ENCODE measurements around the gene PRICKLE2. TPM values are rescaled to one million over a fixed set of nuclear protein-coding genes. Genes with fewer than 3 reads are reported as not detected.

The PRICKLE2 gene
- total and polyA plus RNA-seq, 2 experiments from 2014 or later, result 1.1 to 12.5 TPM

- no peak overlapping the region for H3K4me2 ChIP-seq
- DNase-seq (ENCODE audit: low spot score) (no peak), ATAC-seq (no peak)
- no peak overlapping the region for H3K4me3 ChIP-seq
- H3K4me1 ChIP-seq (ENCODE audit: insufficient read depth), result peaks cover 31% of the 10 kb centered on the region
- no peak overlapping the region for H2AFZ ChIP-seq
- TF ChIP-seq, protein P1, sequence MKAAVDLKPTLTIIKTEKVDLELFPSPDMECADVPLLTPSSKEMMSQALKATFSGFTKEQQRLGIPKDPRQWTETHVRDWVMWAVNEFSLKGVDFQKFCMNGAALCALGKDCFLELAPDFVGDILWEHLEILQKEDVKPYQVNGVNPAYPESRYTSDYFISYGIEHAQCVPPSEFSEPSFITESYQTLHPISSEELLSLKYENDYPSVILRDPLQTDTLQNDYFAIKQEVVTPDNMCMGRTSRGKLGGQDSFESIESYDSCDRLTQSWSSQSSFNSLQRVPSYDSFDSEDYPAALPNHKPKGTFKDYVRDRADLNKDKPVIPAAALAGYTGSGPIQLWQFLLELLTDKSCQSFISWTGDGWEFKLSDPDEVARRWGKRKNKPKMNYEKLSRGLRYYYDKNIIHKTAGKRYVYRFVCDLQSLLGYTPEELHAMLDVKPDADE (IDR thresholded peaks at IDR 0.05), result no peak
- TF ChIP-seq STAT1 (IDR thresholded peaks at IDR 0.05; ENCODE audit: unreplicated experiment), result no peak
- no peak for TF ChIP-seq POLR2AphosphoS5 (IDR thresholded peaks at IDR 0.05; ENCODE audit: low read depth)
- TF ChIP-seq EZH2phosphoT487 (IDR thresholded peaks at IDR 0.05; ENCODE audit: unreplicated experiment), result no peak
- no peak for TF ChIP-seq ZNF114 (CRISPR knock-in tag; IDR thresholded peaks at IDR 0.05)
- TF ChIP-seq, protein P2, sequence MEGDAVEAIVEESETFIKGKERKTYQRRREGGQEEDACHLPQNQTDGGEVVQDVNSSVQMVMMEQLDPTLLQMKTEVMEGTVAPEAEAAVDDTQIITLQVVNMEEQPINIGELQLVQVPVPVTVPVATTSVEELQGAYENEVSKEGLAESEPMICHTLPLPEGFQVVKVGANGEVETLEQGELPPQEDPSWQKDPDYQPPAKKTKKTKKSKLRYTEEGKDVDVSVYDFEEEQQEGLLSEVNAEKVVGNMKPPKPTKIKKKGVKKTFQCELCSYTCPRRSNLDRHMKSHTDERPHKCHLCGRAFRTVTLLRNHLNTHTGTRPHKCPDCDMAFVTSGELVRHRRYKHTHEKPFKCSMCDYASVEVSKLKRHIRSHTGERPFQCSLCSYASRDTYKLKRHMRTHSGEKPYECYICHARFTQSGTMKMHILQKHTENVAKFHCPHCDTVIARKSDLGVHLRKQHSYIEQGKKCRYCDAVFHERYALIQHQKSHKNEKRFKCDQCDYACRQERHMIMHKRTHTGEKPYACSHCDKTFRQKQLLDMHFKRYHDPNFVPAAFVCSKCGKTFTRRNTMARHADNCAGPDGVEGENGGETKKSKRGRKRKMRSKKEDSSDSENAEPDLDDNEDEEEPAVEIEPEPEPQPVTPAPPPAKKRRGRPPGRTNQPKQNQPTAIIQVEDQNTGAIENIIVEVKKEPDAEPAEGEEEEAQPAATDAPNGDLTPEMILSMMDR (conservative IDR thresholded peaks at IDR 0.05; ENCODE audit: low read depth in 2 of 2), result no peak
- no peak for TF ChIP-seq NANOG (IDR thresholded peaks at IDR 0.05; ENCODE audit: borderline replicate concordance)
- TF ChIP-seq ZNF462 (CRISPR knock-in tag; IDR thresholded peaks at IDR 0.05), result no peak
- TF ChIP-seq CREB1 (CRISPR knock-in tag; IDR thresholded peaks at IDR 0.05; ENCODE audit: low read depth), result no peak
- no peak for TF ChIP-seq REST (IDR thresholded peaks at IDR 0.05; ENCODE audit: unreplicated experiment)
- no peak overlapping the region for H3K27ac ChIP-seq (ENCODE audit: low read depth)
- H3K9me3 Mint-ChIP-seq, result no peaks in the 10 kb centered on the region
- no peaks in the 10 kb centered on the region; the same call in 1 of the 2 replicates for H4K20me1 ChIP-seq (replicated peaks; ENCODE audit: insufficient read depth)
- peak overlapping the region; percentile 86; the same call in 1 of the 2 replicates for H3K27ac Mint-ChIP-seq
- H3F3A ChIP-seq (replicated peaks; ENCODE audit: low read depth), result no peaks in the 10 kb centered on the region
- no peaks in the 10 kb centered on the region for H3K36me3 ChIP-seq (ENCODE audit: insufficient read depth)
- no peaks in the 10 kb centered on the region for H3K9me2 ChIP-seq (ENCODE audit: insufficient read depth)
- peaks cover 4% of the 10 kb centered on the region for H3K27me3 Mint-ChIP-seq (ENCODE audit: insufficient read depth, low read depth, poor library complexity)
- H3K36me3 Mint-ChIP-seq (ENCODE audit: low read depth), result peaks cover 5% of the 10 kb centered on the region; the same call in 2 of the 3 replicates
- H3K79me2 ChIP-seq (replicated peaks; ENCODE audit: insufficient read depth), result no peaks in the 10 kb centered on the region
- peaks cover 41% of the 10 kb centered on the region for H3K4me1 Mint-ChIP-seq
- H3K4me3 Mint-ChIP-seq, result no peak overlapping the region
- no peaks in the 10 kb centered on the region for H3K27me3 ChIP-seq (ENCODE audit: insufficient read depth)
Observed at GRCh38 chr3:64158334-64158733, 66.9 kb downstream of the PRICKLE2 start.

Data from GM23338 (cell line).